Endothelial cell of umbilical vein (primary cell): Measurements from ENCODE around the gene AEBP1. TPM values are rescaled to one million over a fixed set of nuclear protein-coding genes. Genes with fewer than 3 reads are reported as not detected.

Source experiments
- BruUV-seq: library from RNA; stranded (reverse); fragments of 400-500 nt; replicated peaks from 2 replicates; lab custom pipeline; 2021; lab: Mats Ljungman, UMichigan
- CTCF ChIA-PET: fragments of 300-600, 350-600 bp; sonication (Branson Sonifier 250); formaldehyde crosslinking; loops from one replicate; lab custom pipeline; 2021; ENCODE audit warnings: antibody characterized with exemption, inconsistent platforms; lab: Charles Lee
- POLR2A ChIA-PET: fragments of 300-600, 350-600 bp; sonication (Branson Sonifier 250); formaldehyde crosslinking; loops from one replicate; lab custom pipeline; 2021; ENCODE audit warnings: antibody characterized with exemption, inconsistent platforms; lab: Charles Lee
- DNase-seq: peaks from one replicate; pipeline ENCODE4 v3.0.0-alpha.2; 2011; ENCODE audit warnings: low read depth, low spot score
- FAIRE-seq: peaks from 2 replicates; lab custom pipeline; 2011; peaks lifted over from hg19 to GRCh38; lab: Jason Lieb, UNC
- H2AFZ ChIP-seq: 2 replicates; pipeline ENCODE4 v1.6.0; 2012; ENCODE audit warnings: low read depth, low read length, control low read depth, inconsistent platforms
- H3K27ac ChIP-seq: 2 replicates; pipeline ENCODE4 v1.5.1; 2011; ENCODE audit warnings: low read depth, mild to moderate bottlenecking, control low read depth, low read length, moderate library complexity; ENCODE audit not compliant: insufficient read depth
- H3K27me3 ChIP-seq, 2 experiments: 2 replicates each; pipeline versions ENCODE4 v1.6.0 to v1.6.1; 2011; ENCODE audit warnings: low read length in 2 of 2, mixed read lengths in 1 of 2; ENCODE audit not compliant: control insufficient read depth in 2 of 2, insufficient read depth in 2 of 2
- H3K36me3 ChIP-seq, 2 experiments: 2 replicates in 1 of 2; 3 replicates in 1 of 2; pipeline ENCODE4 v1.5.1; 2011; ENCODE audit warnings: low read length in 2 of 2, mild to moderate bottlenecking in 1 of 2, moderate library complexity in 1 of 2; ENCODE audit not compliant: control insufficient read depth in 2 of 2, insufficient read depth in 2 of 2; ENCODE audit errors: extremely low read depth in 1 of 2
- H3K4me1 ChIP-seq: 3 replicates; pipeline ENCODE4 v1.5.1; 2011; ENCODE audit warnings: mild to moderate bottlenecking, low read length; ENCODE audit not compliant: control insufficient read depth, insufficient read depth; ENCODE audit errors: extremely low read depth
- H3K4me2 ChIP-seq: 2 replicates; pipeline ENCODE4 v1.6.1; 2011; ENCODE audit warnings: low read length, control low read depth, mixed read lengths; ENCODE audit not compliant: insufficient read depth
- H3K4me3 ChIP-seq, 3 experiments: fragments of 200-600 bp in 1 of 3; sonication (generic), shearing (Covaris generic) in 1 of 3; replicated peaks in 1 of 3; 2 replicates each; pipeline ENCODE4 v1.5.1; 2011 to 2016; ENCODE audit warnings: control low read depth in 3 of 3, low read length in 3 of 3, mild to moderate bottlenecking in 2 of 3, inconsistent platforms in 1 of 3, low read depth in 1 of 3, moderate library complexity in 1 of 3; ENCODE audit not compliant: insufficient read depth in 1 of 3
- H3K79me2 ChIP-seq: 2 replicates; pipeline ENCODE4 v1.6.0; 2012; ENCODE audit warnings: low read length, inconsistent platforms; ENCODE audit not compliant: control insufficient read depth, insufficient read depth
- H3K9ac ChIP-seq: replicated peaks from 2 replicates; pipeline ENCODE3; 2011; ENCODE audit warnings: low read length, control low read depth; ENCODE audit not compliant: insufficient read depth; ENCODE audit errors: extremely low read depth
- H3K9me1 ChIP-seq: replicated peaks from 3 replicates; pipeline ENCODE4 v1.6.0; 2011; ENCODE audit warnings: mild to moderate bottlenecking, low read length; ENCODE audit not compliant: control insufficient read depth, insufficient read depth; ENCODE audit errors: extremely low read depth
- H3K9me3 ChIP-seq: replicated peaks from 2 replicates; pipeline ENCODE4 v1.5.1; 2012; ENCODE audit warnings: low read length, inconsistent platforms; ENCODE audit not compliant: control insufficient read depth, insufficient read depth
- H4K20me1 ChIP-seq: replicated peaks from 2 replicates; pipeline ENCODE3; 2011; ENCODE audit warnings: mild to moderate bottlenecking, low read length; ENCODE audit not compliant: control insufficient read depth, insufficient read depth; ENCODE audit errors: extremely low read depth
- CTCF ChIP-seq, 2 donors: IDR thresholded peaks; 1 replicate in 1 of 2; 2 replicates in 1 of 2; pipeline ENCODE4 v1.5.1; 2011; ENCODE audit warnings: low read length in 2 of 2, mild to moderate bottlenecking in 2 of 2, moderate library complexity in 2 of 2, control low read depth in 1 of 2, inconsistent platforms in 1 of 2, low read depth in 1 of 2; ENCODE audit not compliant: insufficient read depth in 1 of 2; ENCODE audit errors: extremely low read depth in 1 of 2
- EZH2 ChIP-seq: IDR thresholded peaks from 2 replicates; pipeline ENCODE4 v1.6.1; 2012; ENCODE audit warnings: borderline replicate concordance, low read depth, mild to moderate bottlenecking, moderate library complexity, low read length, inconsistent platforms; ENCODE audit not compliant: severe bottlenecking
- FOS ChIP-seq: IDR thresholded peaks from 2 replicates; pipeline ENCODE4 v1.6.1; 2011; ENCODE audit warnings: mild to moderate bottlenecking, low read length, moderate library complexity, borderline replicate concordance; ENCODE audit not compliant: insufficient read depth
- GATA2 ChIP-seq: IDR thresholded peaks from 2 replicates; pipeline ENCODE4 v1.7.0; 2011; ENCODE audit warnings: low read depth, mild to moderate bottlenecking, moderate library complexity, mixed read lengths, low read length; ENCODE audit not compliant: insufficient read length, insufficient read depth
- JUN ChIP-seq: IDR thresholded peaks from 2 replicates; pipeline ENCODE4 v1.6.1; 2011; ENCODE audit warnings: borderline replicate concordance, low read depth; ENCODE audit not compliant: insufficient read length, insufficient read depth
- MAX ChIP-seq: IDR thresholded peaks from 2 replicates; pipeline ENCODE4 v1.6.1; 2011; ENCODE audit not compliant: insufficient read depth, insufficient read length
- MYC ChIP-seq: IDR thresholded peaks from one replicate; pipeline ENCODE4 v1.6.1; 2011; ENCODE audit warnings: mild to moderate bottlenecking, low read depth, low read length
- POLR2A ChIP-seq: IDR thresholded peaks from 2 replicates; pipeline ENCODE4 v1.6.1; 2012; ENCODE audit warnings: low read depth, mild to moderate bottlenecking, control low read depth, low read length
- POLR2AphosphoS5 ChIP-seq: IDR thresholded peaks from 2 replicates; pipeline ENCODE4 v1.6.1; 2012; ENCODE audit warnings: low read depth, mild to moderate bottlenecking, control low read depth, low read length, moderate library complexity; ENCODE audit not compliant: insufficient read depth
- dilution Hi-C: fragments of 300-500 bp; cut with MboI; formaldehyde crosslinking; loops from one replicate; pipeline ENCODE4 v1.15.0; 2019; ENCODE audit warnings: low sequenced_read_pairs; ENCODE audit not compliant: extremely low pct_ligation_motif_present
- intact Hi-C: fragments of 100-400 bp; cut with micrococcal nuclease; formaldehyde crosslinking; loops from one replicate; pipeline ENCODE4 v1.10.0; 2022
- polyA plus RNA-seq, 4 experiments: library from polyadenylated mRNA; depleted of rRNA in 3 of 4; stranded (reverse) in 3 of 4; unstranded in 1 of 4; fragments of >200 nt; gene quantifications; 2 replicates each; pipeline versions ENCODE4 v1.2.1 to v1.2.3, GENCODE V29; 2011 to 2012; ENCODE audit warnings: missing spikeins in 1 of 4
- total RNA-seq: library from RNA; stranded (reverse); gene quantifications from 2 replicates; pipeline ENCODE4 v1.2.3, GENCODE V29; 2021

The AEBP1 gene
- total and polyA plus RNA-seq, 2 donors (not counting 3 experiments of a cell fraction or from before 2014, with no cell fraction given) = 20.6 to 48.0 TPM

- CTCF ChIA-PET = no interaction called here
- dilution Hi-C loops = no loop called here
- H3K4me2 ChIP-seq = no peak overlapping the region
- TF ChIP-seq GATA2 = no peak
- no peak overlapping the region for H3K27ac ChIP-seq
- no peak for DNase-seq
- intact Hi-C loops = no loop called here
- BruUV-seq = no TSS peak
- H3K27me3 ChIP-seq = peaks cover 11 to 15% of the 10 kb centered on the region in 2 experiments
- no peak overlapping the region for H3K9ac ChIP-seq
- no peak overlapping the region for H3K4me3 ChIP-seq
- H3K36me3 ChIP-seq = no peaks in the 10 kb centered on the region
- POLR2A ChIA-PET = no interaction called here
- H3K9me3 ChIP-seq = no peaks in the 10 kb centered on the region
- no peak overlapping the region for H2AFZ ChIP-seq
- no peaks in the 10 kb centered on the region for H3K79me2 ChIP-seq
- FAIRE-seq = no peak
- H3K9me1 ChIP-seq = no peaks in the 10 kb centered on the region
- no peaks in the 10 kb centered on the region for H3K4me1 ChIP-seq
- H4K20me1 ChIP-seq = no peaks in the 10 kb centered on the region
Observed at GRCh38 chr7:44140341-44140740, 36.2 kb downstream of the AEBP1 start.

- Histone ChIP-seq H3K79me2 (no peaks in the 10 kb centered on the region), H3K27me3 (peaks cover 16 to 19% of the 10 kb centered on the region in 2 experiments), H3K36me3 (no peaks in the 10 kb centered on the region), H3K4me2 (no peak within 1 kb of the TSS), H3K9me1 (no peaks in the 10 kb centered on the region), H3K27ac (no peak within 1 kb of the TSS), H3K9ac (no peak within 1 kb of the TSS), H3K4me3 (no peak within 1 kb of the TSS), H3K9me3 (no peaks in the 10 kb centered on the region), H4K20me1 (no peaks in the 10 kb centered on the region), H2AFZ (no peak within 1 kb of the TSS), H3K4me1 (no peaks in the 10 kb centered on the region)
- no TSS peak for BruUV-seq
- CTCF ChIA-PET = interaction anchor here (0.7 to 1.9 kb wide), 3 partner anchors 9 to 69 kb away, joined by 3 to 11 read pairs (median 4); no protein-coding TSS in a partner anchor
- TF ChIP-seq MYC (no peak), JUN (no peak), EZH2 (no peak), POLR2AphosphoS5 (no peak), MAX (no peak), CTCF (IDR thresholded peaks at IDR 0.05; ENCODE audit: extremely low read depth in 1 of 2, insufficient read depth in 1 of 2, low read depth in 1 of 2, low read length in 2 of 2) (no peak), POLR2A (no peak), GATA2 (no peak), FOS (no peak)
- intact Hi-C loops (no loop called here), dilution Hi-C loops (no loop called here)
- DNase-seq = no peak
- POLR2A ChIA-PET = no interaction called here
- FAIRE-seq = no peak
Observed at GRCh38 chr7:44141221-44141850, 37.2 kb downstream of the AEBP1 start, which contains the start of gene MYL7. Gene MYL7, minus strand, starts transcription at chr7:44141332. Its CDS starts 27 bp downstream, at chr7:44141305.
